HG03103 (cell line): ENCODE results near the gene CPNE7.

Experiments
- ATAC-seq: cut with Tn5 transposase; IDR thresholded peaks from one replicate; pipeline ENCODE4 v1.9.1; 2021; ENCODE audit warnings: low read depth; ENCODE audit not compliant: unreplicated experiment

Gene CPNE7

DNA sequence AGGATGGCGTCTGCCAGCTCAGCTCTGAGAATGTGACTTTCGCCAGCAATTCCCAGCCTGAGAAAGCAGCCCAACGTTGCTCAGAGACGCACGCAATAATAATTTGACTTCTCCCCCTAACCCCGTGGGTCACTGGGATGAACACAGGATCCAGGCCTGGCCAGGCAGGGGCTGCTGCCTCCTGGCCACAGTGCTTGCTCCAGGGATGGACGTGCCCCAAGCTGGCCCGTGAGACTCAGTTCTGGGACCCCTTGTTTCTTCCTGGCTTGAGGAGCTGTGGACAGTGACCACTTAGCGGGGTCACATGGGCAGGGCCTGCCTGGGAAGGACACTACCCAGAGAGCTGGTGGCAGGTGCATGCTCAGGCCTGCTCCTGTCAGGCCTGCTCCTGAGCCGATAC, 24.3 kb downstream of the CPNE7 start:
- no peak for ATAC-seq

DNA sequence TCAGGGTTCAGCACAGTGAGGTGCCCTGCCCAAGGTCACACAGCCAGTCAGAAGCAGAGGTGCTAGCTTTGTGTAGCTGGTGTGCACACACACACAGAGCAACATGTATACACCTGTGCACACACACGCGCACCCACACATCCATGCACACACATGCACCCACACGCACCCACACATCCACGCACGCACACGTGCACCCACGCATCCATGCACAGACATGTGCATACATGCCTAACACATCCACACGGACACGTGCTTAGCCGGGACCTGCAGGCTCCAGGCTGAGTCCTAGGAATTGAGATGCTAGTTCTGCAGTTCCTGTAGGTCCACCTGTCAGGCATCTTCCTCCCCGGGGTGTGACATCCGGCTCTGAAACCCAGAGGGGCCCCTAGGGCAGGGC, 24.9 kb downstream of the CPNE7 start:
- no peak for ATAC-seq

- ATAC-seq = no peak
Observed at GRCh38 chr16:89600956-89601355, 25.4 kb downstream of the CPNE7 start.

GRCh38 chr16:89601906-89602272, 26.3 kb downstream of the CPNE7 start:
- ATAC-seq = no peak

GRCh38 chr16:89602273-89602951, 26.9 kb downstream of the CPNE7 start:
- ATAC-seq = no peak

DNA sequence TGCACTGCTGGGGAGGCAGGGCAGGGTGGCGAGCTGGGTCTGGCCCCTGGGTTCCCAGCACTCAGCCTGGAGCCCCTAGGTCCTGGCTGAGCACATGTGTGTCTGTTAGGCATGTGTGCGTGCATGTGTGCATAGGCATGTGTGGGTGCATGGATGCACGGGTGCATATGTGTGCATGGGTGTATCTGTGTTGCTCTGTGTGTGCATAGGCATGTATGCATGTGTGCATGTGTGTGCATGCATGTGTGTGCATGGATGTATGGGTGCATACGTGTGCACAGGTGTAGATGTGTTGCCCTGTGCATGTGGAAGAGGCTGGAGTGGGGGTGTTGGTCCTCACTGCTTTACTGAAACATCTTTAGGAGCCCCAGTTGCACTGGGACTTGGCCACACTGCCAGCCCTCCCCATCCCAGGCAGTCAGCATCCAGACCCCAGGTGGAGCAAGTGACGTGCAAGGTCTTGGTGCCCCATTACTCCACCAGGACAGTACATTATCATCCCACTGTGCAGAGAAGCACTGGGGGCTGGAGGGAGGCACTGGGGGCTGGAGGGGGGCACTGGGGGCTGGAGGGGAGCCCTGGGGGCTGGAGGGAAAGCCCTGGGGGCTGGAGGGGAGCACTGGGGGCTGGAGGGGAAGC, 27.5 kb downstream of the CPNE7 start:
- ATAC-seq = no peak

- ATAC-seq = no peak
Observed at GRCh38 chr16:89604764-89605163, 29.2 kb downstream of the CPNE7 start.

DNA sequence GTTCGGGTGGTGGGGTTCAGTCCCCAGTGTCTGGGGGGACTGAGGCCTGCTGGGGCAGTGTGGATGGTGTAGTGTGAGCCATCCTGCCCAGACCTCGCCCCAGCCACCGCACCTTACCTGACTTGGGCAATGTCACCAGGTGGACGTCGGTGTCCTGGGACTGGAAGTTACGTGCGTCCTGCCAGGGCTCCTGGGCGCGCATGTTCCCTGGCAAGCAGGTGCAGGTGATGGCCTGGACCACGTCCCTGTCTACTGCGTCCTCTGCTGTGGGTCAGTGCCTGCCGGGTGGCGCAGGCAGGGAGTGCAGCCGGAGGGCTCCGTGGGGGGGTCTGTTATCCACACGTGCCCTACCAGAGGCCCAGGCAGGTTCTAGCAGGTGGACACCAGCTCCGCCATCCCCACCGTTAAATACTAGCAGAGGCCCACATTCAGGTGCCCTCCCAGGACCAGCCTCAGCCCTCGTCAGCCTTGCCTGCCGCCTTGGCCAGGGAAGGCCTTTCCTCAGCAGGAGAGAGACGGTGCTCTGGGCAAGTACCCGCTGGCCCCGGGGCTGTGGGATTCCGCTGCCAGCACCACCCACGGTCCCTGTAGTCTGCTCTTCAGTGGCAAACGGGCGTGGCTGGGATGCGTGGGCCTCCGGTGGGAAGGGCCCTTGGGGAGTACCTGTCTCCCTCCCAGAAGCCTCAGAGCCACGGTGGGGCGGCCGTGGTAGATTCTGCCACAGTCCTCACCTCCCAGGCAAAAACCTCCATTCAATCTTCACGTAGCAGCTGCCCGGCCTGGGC, 29.8 kb downstream of the CPNE7 start:
- ATAC-seq = no peak

- ATAC-seq = no peak
Observed at GRCh38 chr16:89606006-89606405, 30.4 kb downstream of the CPNE7 start.

- no peak for ATAC-seq
Observed at GRCh38 chr16:89607453-89607852, 31.9 kb downstream of the CPNE7 start.

DNA sequence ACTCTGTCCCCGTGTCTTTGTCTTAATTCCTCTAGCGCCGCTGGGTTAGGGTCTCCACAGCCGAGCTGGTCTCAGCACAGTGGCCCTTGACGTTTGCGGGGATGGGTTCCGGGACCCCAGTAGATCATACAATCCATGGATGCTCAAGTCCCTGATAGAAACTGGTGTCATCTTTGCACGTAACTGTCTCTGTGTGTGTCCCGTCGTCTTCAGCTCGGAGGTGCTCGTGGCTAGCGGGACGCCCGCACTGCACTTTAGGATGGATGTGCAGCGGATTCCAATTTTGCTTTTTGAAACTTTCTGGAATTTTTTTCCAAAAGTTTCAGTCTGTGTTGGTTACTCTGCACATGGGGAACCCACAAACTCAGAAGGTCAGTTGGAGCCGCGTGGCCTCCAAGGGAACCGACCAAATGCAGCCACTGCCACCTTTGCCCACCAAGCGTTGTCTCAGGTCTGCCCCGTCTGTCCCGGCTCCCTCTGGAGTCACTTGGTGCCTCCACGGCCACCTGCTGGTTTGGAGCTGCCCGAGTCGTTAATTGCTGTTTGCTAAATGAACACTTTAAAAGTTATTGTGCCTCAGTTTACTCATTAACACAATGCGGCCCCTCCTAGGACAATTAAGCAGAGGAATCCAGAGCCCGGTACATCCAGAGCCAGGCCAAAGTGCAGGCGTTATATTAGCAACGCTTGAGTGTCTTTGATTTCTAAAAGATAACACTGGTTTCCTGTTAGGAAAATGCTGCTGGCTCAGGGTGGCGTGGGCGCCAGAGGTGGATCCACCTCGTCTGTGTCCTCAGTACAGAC, 32.6 kb downstream of the CPNE7 start:
- no peak for ATAC-seq

DNA sequence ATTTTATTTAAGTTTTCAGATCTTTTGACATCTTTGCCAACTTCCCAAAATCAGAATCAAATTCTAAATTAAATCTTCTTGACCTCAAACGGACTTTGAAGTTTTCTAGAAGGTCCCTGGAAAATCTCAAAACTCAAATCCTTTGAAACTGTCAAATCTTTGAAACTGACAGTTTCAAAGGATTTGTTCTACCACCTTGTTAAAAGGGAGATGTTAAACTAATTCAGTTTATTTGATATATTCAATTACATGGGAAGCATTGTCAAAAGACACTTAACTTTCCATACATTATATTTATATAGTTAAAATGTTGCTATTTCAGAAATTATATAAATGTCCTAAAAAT, 34.5 kb downstream of the CPNE7 start:
- no peak for ATAC-seq

- no peak for ATAC-seq
Observed at GRCh38 chr16:89612415-89613166, 37.0 kb downstream of the CPNE7 start.

DNA sequence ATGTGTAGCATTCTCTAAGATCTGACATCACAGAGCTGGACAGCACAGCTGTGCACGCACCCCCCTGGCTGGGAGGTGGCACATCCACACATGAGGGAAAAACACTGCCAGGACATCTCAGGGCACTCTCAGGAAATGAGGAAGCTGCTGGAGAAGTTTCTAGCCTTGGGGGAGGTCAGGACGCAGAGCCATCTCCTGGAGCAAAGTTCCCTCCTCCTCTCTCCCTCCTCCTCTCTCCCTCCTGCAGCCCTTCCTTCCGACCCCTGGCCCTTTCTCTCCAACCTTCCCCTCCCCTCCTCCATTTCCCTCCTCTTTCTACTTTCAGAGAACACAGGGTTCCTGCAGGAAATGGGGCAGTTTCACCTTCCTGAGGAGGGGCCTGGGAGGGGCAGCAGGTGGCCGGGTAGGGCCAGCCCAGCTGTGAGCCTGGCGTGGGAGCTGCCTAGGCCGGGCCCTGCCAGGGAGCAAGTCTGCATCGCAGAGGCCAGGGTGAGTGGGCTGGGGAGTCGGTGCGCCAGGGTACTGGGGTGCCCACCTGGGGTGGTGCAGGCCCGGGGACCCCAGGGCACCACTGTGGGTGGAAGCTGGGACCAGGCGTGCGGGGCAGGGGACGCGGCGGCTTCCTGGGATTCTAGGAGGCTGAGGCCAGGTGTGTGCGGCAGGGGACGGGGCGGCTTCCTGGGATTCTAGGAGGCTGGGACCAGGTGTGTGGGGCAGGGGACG, 37.8 kb downstream of the CPNE7 start, which contains the start of gene DPEP1:
Gene DPEP1, plus strand, starts transcription at position 412 of the 723 bp plus-strand sequence. CDS start 16,769 bp downstream, outside the sequence.
- no peak for ATAC-seq

DNA sequence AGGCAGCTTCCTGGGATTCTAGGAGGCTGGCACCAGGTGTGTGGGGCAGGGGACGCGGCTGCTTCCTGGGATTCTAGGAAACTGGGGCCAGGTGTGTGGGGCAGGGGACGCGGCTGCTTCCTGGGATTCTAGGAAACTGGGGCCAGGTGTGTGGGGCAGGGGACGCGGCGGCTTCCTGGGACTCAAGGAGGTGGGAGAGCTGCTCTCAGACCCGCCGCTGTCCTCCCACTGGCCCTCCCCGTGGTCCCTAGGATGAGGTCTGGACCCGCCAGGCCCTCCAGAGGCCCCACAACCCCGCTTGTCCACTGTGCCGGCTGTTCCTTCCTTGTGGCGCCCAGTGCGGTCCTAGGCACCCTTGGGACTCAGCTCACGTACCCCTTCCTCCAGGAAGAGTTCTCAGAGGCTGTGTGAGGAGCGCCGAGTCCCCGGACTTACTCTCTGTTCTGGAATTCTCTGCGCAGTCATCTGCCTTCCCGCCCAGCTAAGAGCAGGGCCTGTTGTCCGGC, 38.4 kb downstream of the CPNE7 start:
- no peak for ATAC-seq

- ATAC-seq = no peak
Observed at GRCh38 chr16:89615176-89615575, 39.6 kb downstream of the CPNE7 start.

DNA sequence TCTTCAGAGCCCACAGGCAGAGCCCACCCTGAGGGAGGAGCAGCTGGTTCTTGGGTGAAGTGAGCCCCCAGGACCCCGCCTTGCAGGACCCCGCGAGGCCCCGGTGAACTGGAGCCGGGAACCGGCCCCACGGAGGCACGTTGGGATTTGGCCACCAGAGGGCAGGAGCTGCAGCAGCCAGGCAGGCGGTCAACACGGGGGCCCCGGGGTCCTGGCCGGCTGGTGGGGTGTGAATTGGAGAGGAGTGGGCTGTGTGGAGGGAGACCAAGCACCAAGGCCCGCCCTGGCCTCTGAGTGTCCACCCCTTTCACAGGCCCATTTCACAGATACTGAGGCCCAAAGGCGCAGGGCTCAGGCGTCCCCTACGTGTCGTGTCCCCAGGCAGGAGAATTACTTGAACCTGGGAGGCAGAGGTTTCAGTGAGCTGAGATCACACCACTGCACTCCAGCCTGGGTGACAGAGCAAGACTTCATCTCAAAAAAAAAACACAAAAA, 40.1 kb downstream of the CPNE7 start:
- no peak for ATAC-seq

DNA sequence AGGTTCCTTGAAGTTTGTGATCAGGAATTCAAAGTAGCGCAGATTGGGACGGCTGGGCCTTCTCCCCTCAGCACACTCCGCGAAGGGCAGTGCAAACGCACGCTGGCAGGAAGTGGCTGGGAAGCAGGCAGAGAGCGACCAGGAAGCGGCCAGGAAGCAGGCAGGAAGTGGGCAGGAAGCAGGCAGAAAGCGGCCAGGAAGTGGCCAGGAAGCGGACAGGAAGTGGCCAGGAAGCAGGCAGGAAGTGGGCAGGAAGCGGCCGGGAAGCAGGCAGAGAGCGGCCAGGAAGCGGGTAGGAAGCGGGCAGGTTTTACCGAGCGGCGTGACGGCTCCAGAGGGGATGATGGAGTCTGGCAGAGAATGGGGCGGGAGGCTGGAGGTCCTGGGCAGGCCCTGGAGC, 41.1 kb downstream of the CPNE7 start:
- ATAC-seq = no peak

DNA sequence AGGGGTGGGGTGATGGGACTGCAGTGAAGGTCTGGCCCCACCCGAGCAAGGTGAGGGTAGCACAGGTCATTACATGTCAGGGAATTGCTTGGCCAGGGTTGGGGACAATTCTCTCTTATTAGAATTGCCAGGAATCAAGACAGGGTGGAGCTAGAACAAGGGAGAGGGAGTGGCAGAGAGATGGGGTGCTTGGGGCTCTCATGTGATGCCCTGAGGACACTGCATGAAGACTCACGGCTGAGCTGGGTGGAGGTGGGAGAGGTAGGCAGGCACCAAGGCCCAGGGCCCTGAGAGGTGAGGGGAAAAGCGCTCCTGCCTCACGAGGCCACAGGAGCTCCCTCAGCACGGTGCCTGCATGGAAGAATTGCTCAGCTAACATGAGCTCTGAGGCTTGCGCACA, 41.5 kb downstream of the CPNE7 start:
- no peak for ATAC-seq
